ENCODE data around the gene LRRC26.

The LRRC26 gene

GRCh38 chr9:137188086-137188489, 18.2 kb upstream of the LRRC26 start:
- TF ChIP-seq CTCF (IDR thresholded peaks at IDR 0.05; ENCODE audit: insufficient read depth, low read length) (no peak), GABPA (IDR thresholded peaks at IDR 0.05; ENCODE audit: low read depth) (no peak), SPI1 (IDR thresholded peaks at IDR 0.05; ENCODE audit: borderline replicate concordance, low read depth) (no peak), POLR2AphosphoS5 (IDR thresholded peaks at IDR 0.05; ENCODE audit: low read depth) (no peak)
- TF ChIP-seq, protein P1, sequence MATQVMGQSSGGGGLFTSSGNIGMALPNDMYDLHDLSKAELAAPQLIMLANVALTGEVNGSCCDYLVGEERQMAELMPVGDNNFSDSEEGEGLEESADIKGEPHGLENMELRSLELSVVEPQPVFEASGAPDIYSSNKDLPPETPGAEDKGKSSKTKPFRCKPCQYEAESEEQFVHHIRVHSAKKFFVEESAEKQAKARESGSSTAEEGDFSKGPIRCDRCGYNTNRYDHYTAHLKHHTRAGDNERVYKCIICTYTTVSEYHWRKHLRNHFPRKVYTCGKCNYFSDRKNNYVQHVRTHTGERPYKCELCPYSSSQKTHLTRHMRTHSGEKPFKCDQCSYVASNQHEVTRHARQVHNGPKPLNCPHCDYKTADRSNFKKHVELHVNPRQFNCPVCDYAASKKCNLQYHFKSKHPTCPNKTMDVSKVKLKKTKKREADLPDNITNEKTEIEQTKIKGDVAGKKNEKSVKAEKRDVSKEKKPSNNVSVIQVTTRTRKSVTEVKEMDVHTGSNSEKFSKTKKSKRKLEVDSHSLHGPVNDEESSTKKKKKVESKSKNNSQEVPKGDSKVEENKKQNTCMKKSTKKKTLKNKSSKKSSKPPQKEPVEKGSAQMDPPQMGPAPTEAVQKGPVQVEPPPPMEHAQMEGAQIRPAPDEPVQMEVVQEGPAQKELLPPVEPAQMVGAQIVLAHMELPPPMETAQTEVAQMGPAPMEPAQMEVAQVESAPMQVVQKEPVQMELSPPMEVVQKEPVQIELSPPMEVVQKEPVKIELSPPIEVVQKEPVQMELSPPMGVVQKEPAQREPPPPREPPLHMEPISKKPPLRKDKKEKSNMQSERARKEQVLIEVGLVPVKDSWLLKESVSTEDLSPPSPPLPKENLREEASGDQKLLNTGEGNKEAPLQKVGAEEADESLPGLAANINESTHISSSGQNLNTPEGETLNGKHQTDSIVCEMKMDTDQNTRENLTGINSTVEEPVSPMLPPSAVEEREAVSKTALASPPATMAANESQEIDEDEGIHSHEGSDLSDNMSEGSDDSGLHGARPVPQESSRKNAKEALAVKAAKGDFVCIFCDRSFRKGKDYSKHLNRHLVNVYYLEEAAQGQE (IDR thresholded peaks at IDR 0.05; ENCODE audit: insufficient replicate concordance, low read depth): no peak
- Histone ChIP-seq H3K27me3 (ENCODE audit: insufficient read depth, poor library complexity, severe bottlenecking) (no peaks in the 10 kb centered on the region), H3K27ac (replicated peaks) (peak overlapping the region; percentile 73), H3K4me3 (replicated peaks; ENCODE audit: insufficient read depth, low read length) (peak overlapping the region; percentile 99)
- no peak for DNase-seq (ENCODE audit: low read depth in 1 of 2, low spot score in 1 of 2)

DNA sequence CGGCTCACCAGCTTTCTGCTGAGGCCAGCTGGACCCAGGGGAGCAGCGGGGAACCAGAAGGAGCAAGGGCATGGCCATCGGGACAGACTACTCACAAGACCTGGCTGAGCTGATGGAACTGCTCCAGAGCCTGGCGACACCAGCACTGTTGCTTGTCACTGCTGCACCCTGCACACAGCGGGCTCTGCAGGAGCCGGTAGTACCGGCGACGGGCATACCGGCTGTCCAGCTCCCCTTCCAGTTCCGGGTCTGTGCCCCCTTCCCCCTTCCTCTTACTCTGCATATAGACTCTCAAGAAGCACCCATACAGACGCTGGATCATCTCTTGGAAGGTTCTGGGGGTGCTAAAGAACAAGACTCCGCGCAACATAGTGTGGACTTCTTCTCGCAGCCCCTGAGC, 17.5 kb upstream of the LRRC26 start:
- TF ChIP-seq CTCF (IDR thresholded peaks at IDR 0.05; ENCODE audit: insufficient read depth, low read length): no peak
- no peak for TF ChIP-seq SPI1 (IDR thresholded peaks at IDR 0.05; ENCODE audit: borderline replicate concordance, low read depth)
- no peaks in the 10 kb centered on the region for H3K27me3 ChIP-seq (ENCODE audit: insufficient read depth, poor library complexity, severe bottlenecking)
- peak overlapping the region; percentile 99 for H3K4me3 ChIP-seq (replicated peaks; ENCODE audit: insufficient read depth, low read length)
- DNase-seq (ENCODE audit: low read depth in 1 of 2, low spot score in 1 of 2): no peak
- no peak overlapping the region; the same call in 1 of the 2 replicates for H3K27ac ChIP-seq (replicated peaks)

GRCh38 chr9:137186385-137186784, 16.5 kb upstream of the LRRC26 start:
- TF ChIP-seq POLR2AphosphoS5 (IDR thresholded peaks at IDR 0.05; ENCODE audit: low read depth) (no peak), CTCF (IDR thresholded peaks at IDR 0.05; ENCODE audit: insufficient read depth, low read length) (no peak), SPI1 (IDR thresholded peaks at IDR 0.05; ENCODE audit: borderline replicate concordance, low read depth) (no peak), GABPA (IDR thresholded peaks at IDR 0.05; ENCODE audit: low read depth) (no peak)
- TF ChIP-seq, protein P1 (IDR thresholded peaks at IDR 0.05; ENCODE audit: insufficient replicate concordance, low read depth): no peak
- Histone ChIP-seq H3K27me3 (ENCODE audit: insufficient read depth, poor library complexity, severe bottlenecking) (no peaks in the 10 kb centered on the region), H3K27ac (replicated peaks) (no peak overlapping the region), H3K4me3 (replicated peaks; ENCODE audit: insufficient read depth, low read length) (no peak overlapping the region)
- DNase-seq (ENCODE audit: low read depth in 1 of 2, low spot score in 1 of 2): no peak

GRCh38 chr9:137185921-137186320, 16.1 kb upstream of the LRRC26 start:
- H3K4me3 ChIP-seq (replicated peaks; ENCODE audit: insufficient read depth, low read length): no peak overlapping the region
- H3K27ac ChIP-seq (replicated peaks): no peak overlapping the region
- TF ChIP-seq POLR2AphosphoS5 (IDR thresholded peaks at IDR 0.05; ENCODE audit: low read depth): no peak
- no peak for TF ChIP-seq GABPA (IDR thresholded peaks at IDR 0.05; ENCODE audit: low read depth)
- no peak for TF ChIP-seq SPI1 (IDR thresholded peaks at IDR 0.05; ENCODE audit: borderline replicate concordance, low read depth)
- TF ChIP-seq, protein P1 (IDR thresholded peaks at IDR 0.05; ENCODE audit: insufficient replicate concordance, low read depth): no peak
- no peak for TF ChIP-seq CTCF (IDR thresholded peaks at IDR 0.05; ENCODE audit: insufficient read depth, low read length)
- no peaks in the 10 kb centered on the region for H3K27me3 ChIP-seq (ENCODE audit: insufficient read depth, poor library complexity, severe bottlenecking)
- no peak for DNase-seq (ENCODE audit: low read depth in 1 of 2, low spot score in 1 of 2)

Data from HL-60 (cell line).